ENCODE data around the gene SORCS1. TPM values are rescaled to one million over a fixed set of nuclear protein-coding genes. Genes with fewer than 3 reads are reported as not detected.

SORCS1 gene
- total RNA-seq, 4 donors from 2014 or later, result 0.26 to 9.4 (median 3.8) TPM

- no peaks in the 10 kb centered on the region for H3K27me3 ChIP-seq
- no peaks in the 10 kb centered on the region for H3K9me3 ChIP-seq
- no peaks in the 10 kb centered on the region for H3K4me1 ChIP-seq
- DNase-seq, result no peak
- no peak overlapping the region for H3K4me3 ChIP-seq
- TF ChIP-seq, protein P1, sequence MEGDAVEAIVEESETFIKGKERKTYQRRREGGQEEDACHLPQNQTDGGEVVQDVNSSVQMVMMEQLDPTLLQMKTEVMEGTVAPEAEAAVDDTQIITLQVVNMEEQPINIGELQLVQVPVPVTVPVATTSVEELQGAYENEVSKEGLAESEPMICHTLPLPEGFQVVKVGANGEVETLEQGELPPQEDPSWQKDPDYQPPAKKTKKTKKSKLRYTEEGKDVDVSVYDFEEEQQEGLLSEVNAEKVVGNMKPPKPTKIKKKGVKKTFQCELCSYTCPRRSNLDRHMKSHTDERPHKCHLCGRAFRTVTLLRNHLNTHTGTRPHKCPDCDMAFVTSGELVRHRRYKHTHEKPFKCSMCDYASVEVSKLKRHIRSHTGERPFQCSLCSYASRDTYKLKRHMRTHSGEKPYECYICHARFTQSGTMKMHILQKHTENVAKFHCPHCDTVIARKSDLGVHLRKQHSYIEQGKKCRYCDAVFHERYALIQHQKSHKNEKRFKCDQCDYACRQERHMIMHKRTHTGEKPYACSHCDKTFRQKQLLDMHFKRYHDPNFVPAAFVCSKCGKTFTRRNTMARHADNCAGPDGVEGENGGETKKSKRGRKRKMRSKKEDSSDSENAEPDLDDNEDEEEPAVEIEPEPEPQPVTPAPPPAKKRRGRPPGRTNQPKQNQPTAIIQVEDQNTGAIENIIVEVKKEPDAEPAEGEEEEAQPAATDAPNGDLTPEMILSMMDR (IDR thresholded peaks at IDR 0.05), result no peak
- no peak for TF ChIP-seq POLR2A (IDR thresholded peaks at IDR 0.05)
- no peak overlapping the region for H3K27ac ChIP-seq
- no peaks in the 10 kb centered on the region for H3K36me3 ChIP-seq
- intact Hi-C loops (cut with DNase I; ENCODE audit: low total_unique reads), result no loop called here
Observed at GRCh38 chr10:106952033-106952432, 212.5 kb downstream of the SORCS1 start.

DNA sequence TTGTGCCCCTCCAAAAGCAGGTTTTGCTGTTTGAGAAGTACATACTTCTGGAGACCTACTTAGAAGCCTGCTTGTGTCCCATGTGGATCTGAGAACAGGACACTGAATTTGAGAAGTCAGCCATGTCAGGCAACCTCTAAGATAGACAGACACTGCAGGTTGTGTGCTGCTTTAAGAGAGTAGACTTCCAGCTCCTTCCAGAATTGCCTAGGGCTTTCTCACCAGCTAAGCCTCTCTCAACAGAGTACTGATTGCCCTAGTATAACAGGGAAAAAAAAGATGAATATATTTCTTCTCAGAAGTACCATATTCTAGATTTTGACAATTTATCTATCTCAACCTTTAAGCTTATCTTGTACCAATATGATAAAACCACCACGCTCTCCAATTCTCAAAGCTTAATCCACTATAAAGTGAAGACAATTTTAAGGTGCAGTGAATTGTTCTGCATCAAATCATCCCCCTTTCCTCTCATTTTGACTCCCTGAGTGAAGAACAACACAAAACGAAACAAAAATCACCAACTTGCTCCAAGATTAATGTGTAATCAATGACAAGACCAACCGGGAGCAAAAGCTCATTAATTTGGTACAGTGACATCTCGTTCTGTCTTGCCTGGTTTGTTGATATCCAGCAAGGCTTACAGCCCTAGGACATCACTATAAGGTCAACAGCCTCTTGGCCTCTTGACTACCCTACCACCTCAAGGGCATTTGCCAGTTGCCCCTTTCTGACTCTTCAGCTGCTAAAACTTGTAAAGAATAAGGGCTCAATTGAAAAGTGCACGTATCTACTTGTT is 214.6 kb downstream of the SORCS1 start:
- Histone ChIP-seq H3K27me3 (no peaks in the 10 kb centered on the region), H3K27ac (no peak overlapping the region), H3K9me3 (no peaks in the 10 kb centered on the region), H3K36me3 (no peaks in the 10 kb centered on the region), H3K4me3 (no peak overlapping the region), H3K4me1 (no peaks in the 10 kb centered on the region)
- no peak for DNase-seq
- no peak for TF ChIP-seq POLR2A (IDR thresholded peaks at IDR 0.05)
- TF ChIP-seq, protein P1 (IDR thresholded peaks at IDR 0.05), result no peak
- intact Hi-C loops (cut with DNase I; ENCODE audit: low total_unique reads), result no loop called here

- Histone ChIP-seq H3K27me3 (no peaks in the 10 kb centered on the region), H3K27ac (no peak overlapping the region), H3K36me3 (no peaks in the 10 kb centered on the region), H3K4me3 (no peak overlapping the region), H3K4me1 (no peaks in the 10 kb centered on the region), H3K9me3 (no peaks in the 10 kb centered on the region)
- TF ChIP-seq POLR2A (IDR thresholded peaks at IDR 0.05), result no peak
- TF ChIP-seq, protein P1 (IDR thresholded peaks at IDR 0.05), result no peak
- intact Hi-C loops (cut with DNase I; ENCODE audit: low total_unique reads), result no loop called here
- no peak for DNase-seq
Observed at GRCh38 chr10:106947643-106948042, 216.9 kb downstream of the SORCS1 start.

DNA sequence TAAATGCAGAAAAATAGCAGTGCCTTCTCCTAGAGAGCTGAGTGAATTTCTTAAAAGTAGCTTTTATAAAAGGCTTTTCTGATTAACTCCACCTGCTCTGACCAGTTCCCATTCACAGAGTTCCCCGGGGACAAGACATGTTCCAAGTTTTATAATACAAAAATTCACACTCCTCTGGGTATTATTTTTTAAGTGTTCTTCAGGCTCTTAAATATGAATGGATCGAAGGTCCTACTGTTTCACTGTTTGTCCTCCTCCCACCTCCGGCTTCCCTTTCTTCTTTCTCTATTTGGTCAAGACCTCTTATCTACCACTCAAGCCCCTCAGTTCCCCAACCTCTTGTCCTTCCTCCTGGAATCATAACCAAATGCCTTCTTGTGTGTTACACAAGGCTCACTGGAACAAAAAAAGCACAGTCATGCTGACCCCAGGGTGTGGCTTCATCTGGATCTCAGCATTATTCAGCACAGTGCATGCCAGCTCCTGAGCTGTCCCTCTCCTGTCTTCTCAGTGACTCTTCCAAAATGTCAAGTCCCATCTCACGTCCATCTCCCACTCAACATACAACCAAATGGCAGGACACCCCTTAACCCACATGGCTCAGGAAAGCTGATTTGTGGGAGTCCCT is 222.4 kb downstream of the SORCS1 start:
- Histone ChIP-seq H3K4me1 (no peaks in the 10 kb centered on the region), H3K36me3 (no peaks in the 10 kb centered on the region), H3K27me3 (no peaks in the 10 kb centered on the region), H3K9me3 (no peaks in the 10 kb centered on the region), H3K4me3 (no peak overlapping the region), H3K27ac (no peak overlapping the region)
- intact Hi-C loops (cut with DNase I; ENCODE audit: low total_unique reads), result no loop called here
- no peak for TF ChIP-seq POLR2A (IDR thresholded peaks at IDR 0.05)
- TF ChIP-seq, protein P1 (IDR thresholded peaks at IDR 0.05), result no peak
- no peak for DNase-seq

DNA sequence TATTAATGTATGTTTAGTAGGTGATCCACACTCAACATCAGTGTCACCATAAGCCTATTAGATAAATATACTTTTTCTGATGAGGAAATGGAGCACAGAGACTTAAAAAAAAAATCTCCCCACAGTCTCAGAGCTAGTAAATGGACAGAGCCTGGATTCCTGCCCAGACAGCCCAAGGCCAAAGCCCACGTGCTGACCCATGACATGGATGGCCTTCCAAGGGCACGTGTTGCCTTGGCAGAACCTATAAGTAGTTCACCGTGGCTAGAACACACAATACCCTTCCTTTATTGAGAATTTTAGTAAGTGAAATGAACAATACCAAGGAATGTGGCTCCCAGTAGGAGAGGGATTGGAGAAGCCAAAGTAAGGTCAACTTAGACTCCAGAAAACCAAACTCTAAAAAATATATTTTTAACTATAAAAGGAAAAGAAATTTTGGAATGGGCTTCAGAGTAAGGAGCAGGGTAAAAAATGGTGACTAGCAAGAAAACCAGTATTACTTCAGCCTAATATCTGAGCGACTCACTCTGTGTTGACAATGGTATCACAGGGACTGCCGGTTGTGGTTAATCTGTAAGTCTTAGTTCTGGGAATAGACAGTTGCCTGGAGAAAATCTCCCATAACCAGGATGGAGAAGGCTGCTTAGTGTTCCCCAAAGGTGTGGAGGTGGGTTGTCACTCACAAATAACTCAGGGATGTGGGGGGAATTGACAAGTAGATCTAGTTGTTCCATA is 223.0 kb downstream of the SORCS1 start:
- TF ChIP-seq POLR2A (IDR thresholded peaks at IDR 0.05), result no peak
- TF ChIP-seq, protein P1 (IDR thresholded peaks at IDR 0.05), result no peak
- Histone ChIP-seq H3K27ac (no peak overlapping the region), H3K4me3 (no peak overlapping the region), H3K27me3 (no peaks in the 10 kb centered on the region), H3K9me3 (no peaks in the 10 kb centered on the region), H3K4me1 (no peaks in the 10 kb centered on the region), H3K36me3 (no peaks in the 10 kb centered on the region)
- intact Hi-C loops (cut with DNase I; ENCODE audit: low total_unique reads), result no loop called here
- no peak for DNase-seq
